ENCODE measurements around the gene PDE11A.

PDE11A gene

DNA sequence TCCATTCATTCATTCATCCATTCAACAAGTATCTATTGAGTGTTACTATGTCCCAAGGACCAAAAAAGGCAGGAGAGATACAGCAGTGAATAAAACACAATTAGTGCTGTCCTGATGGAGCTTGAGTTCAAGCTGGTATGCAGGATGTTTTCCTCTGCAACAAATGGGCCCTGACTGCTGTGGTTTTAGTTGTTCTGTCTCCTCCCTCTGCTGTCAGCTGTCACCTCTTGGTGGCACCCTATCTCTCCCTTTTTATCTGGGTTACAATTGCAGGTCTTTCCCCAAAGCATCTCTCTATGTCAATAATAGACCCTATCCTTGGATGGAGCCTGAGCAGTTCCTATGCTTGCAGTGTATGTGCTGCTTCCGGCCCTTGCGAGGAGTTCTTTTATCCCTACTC lies 304.8 kb downstream of the PDE11A start:
- H3K4me3 ChIP-seq (ENCODE audit: low read depth, low read length) = no peak overlapping the region
- H3K9ac ChIP-seq = no peak overlapping the region
- H3K36me3 ChIP-seq (ENCODE audit: control insufficient read depth, insufficient read depth, low read length) = no peaks in the 10 kb centered on the region
- H3K27ac ChIP-seq = no peak overlapping the region
- H3K4me1 ChIP-seq = peaks cover 4% of the 10 kb centered on the region
- H3K4me2 ChIP-seq (ENCODE audit: low read length) = no peak overlapping the region
- H2AFZ ChIP-seq = no peak overlapping the region
- no peaks in the 10 kb centered on the region for H3K79me2 ChIP-seq
- H3K9me3 ChIP-seq (ENCODE audit: control insufficient read depth, low read length) = no peaks in the 10 kb centered on the region
- H3K27me3 ChIP-seq (ENCODE audit: control insufficient read depth, insufficient read depth, low read length) = no peaks in the 10 kb centered on the region
- TF ChIP-seq, protein P1, sequence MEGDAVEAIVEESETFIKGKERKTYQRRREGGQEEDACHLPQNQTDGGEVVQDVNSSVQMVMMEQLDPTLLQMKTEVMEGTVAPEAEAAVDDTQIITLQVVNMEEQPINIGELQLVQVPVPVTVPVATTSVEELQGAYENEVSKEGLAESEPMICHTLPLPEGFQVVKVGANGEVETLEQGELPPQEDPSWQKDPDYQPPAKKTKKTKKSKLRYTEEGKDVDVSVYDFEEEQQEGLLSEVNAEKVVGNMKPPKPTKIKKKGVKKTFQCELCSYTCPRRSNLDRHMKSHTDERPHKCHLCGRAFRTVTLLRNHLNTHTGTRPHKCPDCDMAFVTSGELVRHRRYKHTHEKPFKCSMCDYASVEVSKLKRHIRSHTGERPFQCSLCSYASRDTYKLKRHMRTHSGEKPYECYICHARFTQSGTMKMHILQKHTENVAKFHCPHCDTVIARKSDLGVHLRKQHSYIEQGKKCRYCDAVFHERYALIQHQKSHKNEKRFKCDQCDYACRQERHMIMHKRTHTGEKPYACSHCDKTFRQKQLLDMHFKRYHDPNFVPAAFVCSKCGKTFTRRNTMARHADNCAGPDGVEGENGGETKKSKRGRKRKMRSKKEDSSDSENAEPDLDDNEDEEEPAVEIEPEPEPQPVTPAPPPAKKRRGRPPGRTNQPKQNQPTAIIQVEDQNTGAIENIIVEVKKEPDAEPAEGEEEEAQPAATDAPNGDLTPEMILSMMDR (IDR thresholded peaks at IDR 0.05) = no peak

DNA sequence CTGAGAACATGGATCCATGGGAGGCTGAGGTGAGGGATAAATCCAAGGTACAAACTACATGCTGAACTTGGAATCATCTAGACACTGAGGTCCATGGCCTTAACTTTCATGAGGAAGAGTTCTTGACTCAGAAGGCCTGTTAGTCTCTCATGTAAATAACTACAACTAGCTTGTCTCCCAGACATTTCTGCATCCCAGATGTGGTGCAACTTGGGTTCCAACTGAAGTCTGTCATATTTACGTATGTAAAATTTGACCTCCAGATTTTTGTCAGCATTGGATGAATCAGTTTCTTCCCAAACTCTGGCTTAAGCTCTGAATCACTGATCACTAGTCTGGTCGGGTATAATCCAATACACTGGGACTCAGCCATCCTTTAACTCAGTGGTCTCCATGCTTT lies 306.9 kb downstream of the PDE11A start:
- no peak overlapping the region for H3K9ac ChIP-seq
- TF ChIP-seq, protein P1 (IDR thresholded peaks at IDR 0.05) = no peak

DNA sequence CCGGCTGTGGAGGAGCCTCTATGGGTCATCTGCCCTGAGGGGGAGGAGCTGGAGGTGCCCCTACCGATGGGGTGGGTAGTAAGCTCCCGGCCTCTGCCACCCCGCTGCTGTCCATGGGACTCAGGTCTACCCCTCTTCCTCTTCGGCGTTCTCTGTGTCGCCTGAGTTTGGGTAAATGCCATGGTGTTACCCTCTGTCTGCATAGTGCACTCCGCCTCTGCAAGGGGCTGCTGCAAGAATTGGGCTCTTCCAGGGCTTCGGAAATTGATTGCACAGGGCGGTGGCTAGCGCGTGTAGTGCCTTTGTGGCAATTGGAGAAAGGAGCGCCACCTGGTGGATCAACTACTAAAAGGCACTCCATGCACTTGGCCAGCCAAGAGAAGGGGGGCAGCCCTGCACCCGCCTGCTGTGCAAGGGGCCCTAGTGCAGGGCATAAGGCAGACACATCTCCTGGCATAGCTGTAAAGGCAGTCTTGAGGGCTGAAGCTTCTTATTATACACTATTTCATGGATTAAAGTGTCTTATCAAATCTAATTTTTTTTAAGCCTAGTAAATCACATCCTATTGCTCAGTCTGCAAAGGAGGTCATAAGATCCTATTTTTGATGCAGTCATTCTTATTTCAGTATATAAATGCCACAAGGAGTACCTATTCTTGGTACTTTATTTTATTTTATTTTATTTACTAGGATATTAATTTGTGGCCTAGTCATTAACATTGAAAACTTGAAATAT lies 308.9 kb downstream of the PDE11A start:
- Histone ChIP-seq H3K79me2 (no peaks in the 10 kb centered on the region), H3K4me2 (ENCODE audit: low read length) (no peak overlapping the region), H3K4me1 (peaks cover 6% of the 10 kb centered on the region), H3K27me3 (ENCODE audit: control insufficient read depth, insufficient read depth, low read length) (no peaks in the 10 kb centered on the region), H3K4me3 (ENCODE audit: low read depth, low read length) (no peak overlapping the region), H2AFZ (peak overlapping the region; percentile 48), H3K36me3 (ENCODE audit: control insufficient read depth, insufficient read depth, low read length) (no peaks in the 10 kb centered on the region), H3K9me3 (ENCODE audit: control insufficient read depth, low read length) (no peaks in the 10 kb centered on the region), H3K9ac (no peak overlapping the region), H3K27ac (no peak overlapping the region)
- TF ChIP-seq, protein P1 (IDR thresholded peaks at IDR 0.05) = peak; percentile 88

More for the DNA sequence above, 306.9 kb downstream of the PDE11A start:
- Histone ChIP-seq H2AFZ (no peak overlapping the region), H3K9me3 (ENCODE audit: control insufficient read depth, low read length) (no peaks in the 10 kb centered on the region), H3K4me2 (ENCODE audit: low read length) (no peak overlapping the region), H3K4me3 (ENCODE audit: low read depth, low read length) (no peak overlapping the region), H3K27ac (no peak overlapping the region), H3K4me1 (peaks cover 4% of the 10 kb centered on the region), H3K36me3 (ENCODE audit: control insufficient read depth, insufficient read depth, low read length) (no peaks in the 10 kb centered on the region), H3K27me3 (ENCODE audit: control insufficient read depth, insufficient read depth, low read length) (no peaks in the 10 kb centered on the region), H3K79me2 (no peaks in the 10 kb centered on the region)

DNA sequence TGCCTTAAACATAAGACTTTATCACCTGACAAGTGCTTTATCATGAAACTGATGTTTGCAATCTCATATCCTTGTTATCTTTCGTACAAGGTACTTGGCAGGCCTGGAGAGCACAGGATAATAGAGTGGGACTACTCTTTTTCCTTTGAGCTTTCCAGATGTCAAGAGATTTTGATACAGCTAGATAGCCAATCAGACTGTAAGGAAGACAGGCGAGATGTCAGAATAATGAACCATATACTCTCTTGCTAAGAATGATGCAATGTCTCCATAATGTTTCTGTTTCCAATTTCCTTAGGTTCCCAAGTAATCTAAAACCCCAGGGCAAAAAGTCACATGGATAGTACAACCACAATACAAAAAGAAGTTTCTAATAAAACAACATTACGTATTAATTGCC lies 313.1 kb downstream of the PDE11A start:
- no peak overlapping the region for H3K4me3 ChIP-seq (ENCODE audit: low read depth, low read length)
- H3K9ac ChIP-seq = no peak overlapping the region
- H3K4me2 ChIP-seq (ENCODE audit: low read length) = no peak overlapping the region
- no peaks in the 10 kb centered on the region for H3K79me2 ChIP-seq
- no peak overlapping the region for H2AFZ ChIP-seq
- no peak overlapping the region for H3K27ac ChIP-seq
- H3K27me3 ChIP-seq (ENCODE audit: control insufficient read depth, insufficient read depth, low read length) = no peaks in the 10 kb centered on the region
- peaks cover 30% of the 10 kb centered on the region for H3K4me1 ChIP-seq
- TF ChIP-seq, protein P1 (IDR thresholded peaks at IDR 0.05) = no peak
- no peaks in the 10 kb centered on the region for H3K9me3 ChIP-seq (ENCODE audit: control insufficient read depth, low read length)
- no peaks in the 10 kb centered on the region for H3K36me3 ChIP-seq (ENCODE audit: control insufficient read depth, insufficient read depth, low read length)

Data from parathyroid adenoma (tissue), 2 donors.